BLaER1 (cell line): ENCODE results near the gene DCBLD1.
"Not testable (repeated sequence)": the region's sequence is repeated elsewhere in the genome, so short reads cannot be mapped to it uniquely, and the experiment has no call there.

Source experiments
- H3K27ac ChIP-seq: shearing (Covaris generic); formaldehyde crosslinking; 2 replicates; pipeline ENCODE4 v1.8.1; 2022
- H3K27me3 ChIP-seq: shearing (Covaris generic); formaldehyde crosslinking; 2 replicates; pipeline ENCODE4 v1.8.1; 2022
- H3K36me3 ChIP-seq: shearing (Covaris generic); formaldehyde crosslinking; 2 replicates; pipeline ENCODE4 v1.8.1; 2022
- H3K4me1 ChIP-seq: shearing (Covaris generic); formaldehyde crosslinking; 2 replicates; pipeline ENCODE4 v1.8.1; 2022
- H3K4me2 ChIP-seq: shearing (Covaris generic); formaldehyde crosslinking; 2 replicates; pipeline ENCODE4 v1.8.1; 2022
- H3K4me3 ChIP-seq: shearing (Covaris generic); formaldehyde crosslinking; 2 replicates; pipeline ENCODE4 v1.8.1; 2022
- H3K9ac ChIP-seq: shearing (Covaris generic); formaldehyde crosslinking; 2 replicates; pipeline ENCODE4 v1.8.1; 2022
- H3K9me3 ChIP-seq: shearing (Covaris generic); formaldehyde crosslinking; 2 replicates; pipeline ENCODE4 v1.8.1; 2022
- H4K20me1 ChIP-seq: shearing (Covaris generic); formaldehyde crosslinking; 2 replicates; pipeline ENCODE4 v1.8.1; 2022
- Cebpa-rat ChIP-seq: shearing (Covaris generic); IDR thresholded peaks from 2 replicates; pipeline ENCODE4 v1.8.1; 2022

Gene DCBLD1

GRCh38 chr6:117482240-117483003, at the start of gene DCBLD1:
Gene DCBLD1, plus strand, starts transcription at chr6:117482674. Its CDS starts 108 bp downstream, at chr6:117482782.
- Histone ChIP-seq H3K4me2 (peak within 1 kb of the TSS; percentile 87), H3K27me3 (peaks cover 40% of the 10 kb centered on the region), H3K4me1 (peaks cover 8% of the 10 kb centered on the region; the same call in 1 of the 2 replicates), H3K9me3 (peaks cover 8% of the 10 kb centered on the region; the same call in 1 of the 2 replicates), H3K36me3 (no peaks in the 10 kb centered on the region), H4K20me1 (no peaks in the 10 kb centered on the region), H3K4me3 (peak within 1 kb of the TSS; percentile 62), H3K9ac (peak within 1 kb of the TSS; percentile 5; the same call in 1 of the 2 replicates), H3K27ac (no peak within 1 kb of the TSS)
- TF ChIP-seq Cebpa-rat: no peak

GRCh38 chr6:117440706-117441525, 41.6 kb upstream of the DCBLD1 start:
- Histone ChIP-seq H3K27ac (no peak overlapping the region), H3K4me2 (no peak overlapping the region)
- TF ChIP-seq Cebpa-rat: no peak

GRCh38 chr6:117441824-117442264, 40.6 kb upstream of the DCBLD1 start:
- H3K36me3 ChIP-seq: no peaks in the 10 kb centered on the region
- H3K9me3 ChIP-seq: no peaks in the 10 kb centered on the region
- H4K20me1 ChIP-seq: no peaks in the 10 kb centered on the region
- no peaks in the 10 kb centered on the region for H3K27me3 ChIP-seq
- no peak overlapping the region for H3K27ac ChIP-seq
- peak; percentile 56; the same call in 1 of the 2 replicates for TF ChIP-seq Cebpa-rat
- H3K4me1 ChIP-seq: no peaks in the 10 kb centered on the region
- H3K4me2 ChIP-seq: no peak overlapping the region
- no peak overlapping the region for H3K9ac ChIP-seq
- H3K4me3 ChIP-seq: no peak overlapping the region

More at GRCh38 chr6:117440706-117441525, 41.6 kb upstream of the DCBLD1 start:
- Histone ChIP-seq H3K9me3 (no peaks in the 10 kb centered on the region), H4K20me1 (no peaks in the 10 kb centered on the region), H3K27me3 (no peaks in the 10 kb centered on the region), H3K36me3 (no peaks in the 10 kb centered on the region), H3K4me1 (no peaks in the 10 kb centered on the region), H3K4me3 (no peak overlapping the region), H3K9ac (no peak overlapping the region)

DNA sequence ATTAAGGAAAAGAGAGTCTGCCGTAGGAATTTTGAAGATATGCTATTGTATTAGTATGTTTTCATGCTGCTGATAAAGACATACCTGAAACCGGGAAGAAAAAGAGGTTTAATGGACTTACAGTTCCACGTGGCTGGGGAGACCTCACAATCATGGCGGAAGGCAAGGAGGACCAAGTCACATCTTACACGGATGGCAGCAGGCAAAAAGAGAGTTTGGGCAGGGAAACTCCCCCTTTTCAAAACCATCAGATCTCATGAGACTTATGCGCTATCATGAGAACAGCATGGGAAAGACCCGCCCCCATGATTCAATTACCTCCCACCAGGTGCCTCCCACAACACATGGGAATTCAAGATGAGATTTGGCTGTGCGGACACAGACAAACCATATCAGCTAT, 40.2 kb upstream of the DCBLD1 start:
- H3K36me3 ChIP-seq, H3K4me2 ChIP-seq, H3K4me1 ChIP-seq, H3K4me3 ChIP-seq, H3K27me3 ChIP-seq, H3K9ac ChIP-seq, H4K20me1 ChIP-seq, H3K27ac ChIP-seq, H3K9me3 ChIP-seq: not testable (repeated sequence)

GRCh38 chr6:117444600-117444999, 37.9 kb upstream of the DCBLD1 start:
- H3K9ac ChIP-seq: no peak overlapping the region

DNA sequence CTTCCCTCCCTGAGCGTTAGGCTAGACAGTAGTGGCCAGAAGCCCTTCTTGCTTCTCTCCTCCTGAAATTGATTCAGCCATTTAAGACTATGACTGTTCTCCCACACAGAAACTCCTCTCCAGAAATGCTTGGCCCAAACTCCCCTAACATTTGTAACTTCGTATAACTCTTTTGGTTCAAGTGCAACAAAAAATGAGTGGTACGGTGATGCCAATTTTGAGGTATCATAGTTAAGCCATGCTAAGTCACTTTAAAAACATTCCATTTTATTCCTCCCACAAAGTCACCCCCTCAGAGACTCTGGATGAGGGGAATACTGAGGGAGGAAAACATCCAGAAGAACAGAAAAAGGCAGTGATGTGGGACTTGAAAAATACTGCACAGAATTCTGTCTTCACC, 35.6 kb upstream of the DCBLD1 start:
- no peak overlapping the region for H3K27ac ChIP-seq
- no peak overlapping the region for H3K4me2 ChIP-seq
- H3K4me3 ChIP-seq: no peak overlapping the region
- no peaks in the 10 kb centered on the region for H3K36me3 ChIP-seq
- no peak for TF ChIP-seq Cebpa-rat
- no peak overlapping the region for H3K9ac ChIP-seq
- H3K4me1 ChIP-seq: no peaks in the 10 kb centered on the region
- H3K9me3 ChIP-seq: no peaks in the 10 kb centered on the region
- no peaks in the 10 kb centered on the region for H3K27me3 ChIP-seq
- H4K20me1 ChIP-seq: no peaks in the 10 kb centered on the region

More at GRCh38 chr6:117444600-117444999, 37.9 kb upstream of the DCBLD1 start:
- no peak for TF ChIP-seq Cebpa-rat
- no peaks in the 10 kb centered on the region for H3K9me3 ChIP-seq
- no peak overlapping the region for H3K27ac ChIP-seq
- no peak overlapping the region for H3K4me3 ChIP-seq
- no peaks in the 10 kb centered on the region for H3K27me3 ChIP-seq
- H4K20me1 ChIP-seq: no peaks in the 10 kb centered on the region
- no peak overlapping the region for H3K4me2 ChIP-seq
- H3K4me1 ChIP-seq: no peaks in the 10 kb centered on the region
- no peaks in the 10 kb centered on the region for H3K36me3 ChIP-seq

- Histone ChIP-seq H3K36me3 (no peaks in the 10 kb centered on the region), H4K20me1 (no peaks in the 10 kb centered on the region), H3K9me3 (no peaks in the 10 kb centered on the region), H3K27ac (no peak overlapping the region), H3K4me1 (no peaks in the 10 kb centered on the region), H3K9ac (no peak overlapping the region), H3K27me3 (no peaks in the 10 kb centered on the region), H3K4me2 (no peak overlapping the region), H3K4me3 (no peak overlapping the region)
- no peak for TF ChIP-seq Cebpa-rat
These were observed 34.5 kb upstream of the DCBLD1 start for GRCh38 chr6:117448011-117448410.

DNA sequence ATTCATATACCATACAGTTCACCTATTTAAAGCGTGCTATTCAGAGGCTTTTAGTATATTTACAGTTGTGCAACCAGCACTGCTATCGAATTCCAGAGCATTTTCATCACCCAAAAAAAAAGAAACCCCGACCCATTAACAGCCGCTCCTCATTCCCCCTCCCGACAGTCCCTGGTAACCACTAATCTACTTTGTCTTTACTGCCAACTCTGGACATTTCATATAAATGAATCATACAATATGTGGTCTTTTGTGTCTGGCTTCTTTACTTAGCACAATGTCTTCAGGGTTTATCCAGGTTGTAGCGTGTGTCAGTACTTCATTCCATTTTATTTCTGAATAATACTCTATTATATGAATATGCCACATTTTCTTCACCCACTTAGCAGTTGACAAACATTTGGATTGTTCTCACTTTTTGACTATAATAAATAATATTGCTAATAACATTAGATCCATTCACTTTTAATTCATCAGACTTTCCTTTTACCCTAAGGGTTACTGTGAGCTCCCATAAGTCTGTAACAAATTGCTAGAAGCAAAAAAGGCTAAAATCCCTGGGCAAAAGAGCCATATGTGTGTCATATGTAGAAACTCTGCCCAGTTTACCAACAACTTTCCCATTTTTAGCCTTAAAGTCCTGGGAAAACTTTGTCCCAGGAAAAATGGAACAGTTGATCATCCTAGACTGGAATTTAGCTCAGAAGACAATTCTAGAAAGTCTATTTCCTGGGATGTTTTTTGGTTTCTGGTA, 33.6 kb upstream of the DCBLD1 start:
- H3K9ac ChIP-seq: no peak overlapping the region
- no peak overlapping the region for H3K4me2 ChIP-seq
- no peak overlapping the region for H3K27ac ChIP-seq
- H3K36me3 ChIP-seq: no peaks in the 10 kb centered on the region
- no peaks in the 10 kb centered on the region for H3K4me1 ChIP-seq
- no peak overlapping the region for H3K4me3 ChIP-seq
- H4K20me1 ChIP-seq: no peaks in the 10 kb centered on the region
- no peaks in the 10 kb centered on the region for H3K27me3 ChIP-seq
- TF ChIP-seq Cebpa-rat: no peak
- H3K9me3 ChIP-seq: no peaks in the 10 kb centered on the region

DNA sequence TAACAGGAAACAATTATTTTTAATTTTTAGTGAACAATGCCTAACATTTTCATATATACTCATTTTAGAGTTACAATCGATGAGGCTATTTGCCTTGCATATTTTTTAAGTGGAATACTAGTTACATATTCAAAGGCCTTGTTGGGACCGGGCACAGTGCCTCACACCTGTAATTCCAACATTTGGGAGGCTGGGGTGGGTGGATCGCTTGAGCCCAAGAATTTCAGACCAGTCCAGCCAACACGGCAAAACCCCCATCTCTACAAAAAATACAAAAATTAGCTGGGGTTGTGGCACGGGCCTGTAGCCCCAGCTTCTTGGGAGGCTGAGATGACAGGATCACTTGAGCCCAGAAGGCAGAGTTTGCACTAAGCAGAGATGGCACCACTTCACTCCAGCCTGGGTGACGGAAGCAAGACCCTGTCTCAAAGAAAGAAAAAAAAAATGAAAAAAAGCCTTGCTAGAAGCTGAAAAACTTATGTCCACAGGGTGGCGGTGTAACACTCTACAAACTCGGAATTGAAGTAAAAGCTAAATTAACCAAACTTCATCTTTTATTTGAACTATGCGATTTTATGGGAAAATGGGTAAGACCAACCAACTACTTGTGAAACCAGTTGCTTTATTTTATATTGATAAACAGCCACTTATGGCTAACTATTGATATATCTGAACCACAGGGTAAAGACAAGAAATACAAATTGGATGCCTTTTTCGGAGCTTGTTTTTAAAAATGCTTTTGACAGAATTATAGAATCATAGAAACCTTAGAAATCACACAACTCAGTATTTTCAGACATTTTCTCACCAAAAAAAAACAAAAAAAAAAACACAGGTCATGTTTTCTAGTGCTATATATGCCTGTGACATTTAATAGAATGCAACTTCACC, 32.7 kb upstream of the DCBLD1 start:
- H3K4me3 ChIP-seq: no peak overlapping the region
- no peaks in the 10 kb centered on the region for H3K4me1 ChIP-seq
- TF ChIP-seq Cebpa-rat: no peak
- no peaks in the 10 kb centered on the region for H3K27me3 ChIP-seq
- H4K20me1 ChIP-seq: no peaks in the 10 kb centered on the region
- no peak overlapping the region for H3K27ac ChIP-seq
- no peak overlapping the region for H3K9ac ChIP-seq
- no peak overlapping the region for H3K4me2 ChIP-seq
- H3K36me3 ChIP-seq: no peaks in the 10 kb centered on the region
- no peaks in the 10 kb centered on the region for H3K9me3 ChIP-seq
